Right lobe of liver (tissue), 4 donors: ENCODE measurements around the gene ZNF433.

Experiments used
- POLR2A ChIP-seq: fragments of 450-650 bp; IDR thresholded peaks from one replicate; pipeline ENCODE4 v1.6.1; 2017; ENCODE audit warnings: antibody characterized with exemption, mild to moderate bottlenecking
- TF ChIP-seq, protein P1 (sequence below), 4 donors: fragments of 200-600 bp in 3 of 4; fragments of 450-650 bp in 1 of 4; IDR thresholded peaks; one replicate each; pipeline versions ENCODE4 v1.5.1 to v1.8.0; 2016 to 2022; ENCODE audit warnings: antibody characterized with exemption in 4 of 4, mild to moderate bottlenecking in 2 of 4
- donor health status: DM: no; HTN: no; CAD: no.
- donor health status: DM: no; HTN: no; CAD: no.
- donor health status: DM: no; HTN: yes; CAD: no.

DNA sequence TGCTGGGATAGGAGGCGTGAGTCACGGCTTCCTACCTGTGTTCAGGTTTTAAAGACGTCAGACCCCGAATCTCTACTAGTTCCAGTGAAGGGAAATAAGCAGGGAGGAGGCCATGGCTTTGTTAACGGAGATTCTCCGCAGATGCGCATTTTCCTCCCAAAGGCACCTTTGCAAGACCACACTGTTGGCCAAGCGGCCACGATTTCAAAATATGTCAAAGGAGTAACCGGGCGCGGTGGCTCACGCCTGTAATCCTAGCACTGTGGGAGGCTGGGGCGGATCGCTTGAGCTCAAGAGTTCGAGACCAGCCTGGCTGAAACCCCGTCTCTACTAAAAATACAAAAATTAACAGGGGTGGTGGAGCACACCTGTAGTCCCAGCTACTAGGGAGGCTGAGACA lies 48.7 kb downstream of the ZNF433 start:
- TF ChIP-seq POLR2A: no peak
- TF ChIP-seq, protein P1, sequence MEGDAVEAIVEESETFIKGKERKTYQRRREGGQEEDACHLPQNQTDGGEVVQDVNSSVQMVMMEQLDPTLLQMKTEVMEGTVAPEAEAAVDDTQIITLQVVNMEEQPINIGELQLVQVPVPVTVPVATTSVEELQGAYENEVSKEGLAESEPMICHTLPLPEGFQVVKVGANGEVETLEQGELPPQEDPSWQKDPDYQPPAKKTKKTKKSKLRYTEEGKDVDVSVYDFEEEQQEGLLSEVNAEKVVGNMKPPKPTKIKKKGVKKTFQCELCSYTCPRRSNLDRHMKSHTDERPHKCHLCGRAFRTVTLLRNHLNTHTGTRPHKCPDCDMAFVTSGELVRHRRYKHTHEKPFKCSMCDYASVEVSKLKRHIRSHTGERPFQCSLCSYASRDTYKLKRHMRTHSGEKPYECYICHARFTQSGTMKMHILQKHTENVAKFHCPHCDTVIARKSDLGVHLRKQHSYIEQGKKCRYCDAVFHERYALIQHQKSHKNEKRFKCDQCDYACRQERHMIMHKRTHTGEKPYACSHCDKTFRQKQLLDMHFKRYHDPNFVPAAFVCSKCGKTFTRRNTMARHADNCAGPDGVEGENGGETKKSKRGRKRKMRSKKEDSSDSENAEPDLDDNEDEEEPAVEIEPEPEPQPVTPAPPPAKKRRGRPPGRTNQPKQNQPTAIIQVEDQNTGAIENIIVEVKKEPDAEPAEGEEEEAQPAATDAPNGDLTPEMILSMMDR (IDR thresholded peaks at IDR 0.05): no peak
